ENCODE results near the gene MAP3K8. TPM values are rescaled to one million over a fixed set of nuclear protein-coding genes. Genes with fewer than 3 reads are reported as not detected.

Gene MAP3K8
- total and polyA plus RNA-seq, 2 donors (not counting 3 experiments of a cell fraction or from before 2014, with no cell fraction given), result 5.2 to 10.6 TPM

- POLR2A ChIA-PET, result no interaction called here
- no peak for FAIRE-seq
These were observed 37.3 kb upstream of the MAP3K8 start for GRCh38 chr10:30396698-30397097.

More at GRCh38 chr10:30396698-30397097, 37.3 kb upstream of the MAP3K8 start:
- Histone ChIP-seq H3K4me3 (replicated peaks in 1 of 3; ENCODE audit: insufficient read depth in 1 of 3, low read depth in 1 of 3, low read length in 3 of 3) (no peak overlapping the region), H3K36me3 (ENCODE audit: control insufficient read depth in 2 of 2, extremely low read depth in 1 of 2, insufficient read depth in 2 of 2, low read length in 2 of 2) (no peaks in the 10 kb centered on the region), H3K9me1 (replicated peaks; ENCODE audit: control insufficient read depth, extremely low read depth, insufficient read depth, low read length) (no peaks in the 10 kb centered on the region), H3K27me3 (ENCODE audit: control insufficient read depth in 2 of 2, insufficient read depth in 2 of 2, low read length in 2 of 2) (peaks cover 20 to 31% of the 10 kb centered on the region in 2 experiments), H3K9ac (replicated peaks; ENCODE audit: extremely low read depth, insufficient read depth, low read length) (no peak overlapping the region), H4K20me1 (replicated peaks; ENCODE audit: control insufficient read depth, extremely low read depth, insufficient read depth, low read length) (no peaks in the 10 kb centered on the region), H2AFZ (ENCODE audit: low read depth, low read length) (no peak overlapping the region), H3K9me3 (replicated peaks; ENCODE audit: control insufficient read depth, insufficient read depth, low read length) (no peaks in the 10 kb centered on the region), H3K4me1 (ENCODE audit: control insufficient read depth, extremely low read depth, insufficient read depth, low read length) (no peaks in the 10 kb centered on the region), H3K4me2 (ENCODE audit: insufficient read depth, low read length) (no peak overlapping the region), H3K27ac (ENCODE audit: insufficient read depth, low read depth, low read length) (no peak overlapping the region), H3K79me2 (ENCODE audit: control insufficient read depth, insufficient read depth, low read length) (no peaks in the 10 kb centered on the region)
- CTCF ChIA-PET, result interaction anchor here (1.3 to 8.6 kb wide), 2 partner anchors 18 to 195 kb away, joined by 3 to 169 read pairs; no protein-coding TSS in a partner anchor
- BruUV-seq (replicated peaks), result no TSS peak
- dilution Hi-C loops (cut with MboI; ENCODE audit: extremely low pct_ligation_motif_present, low sequenced_read_pairs), result no loop called here
- no peak for DNase-seq (ENCODE audit: low read depth, low spot score)
- no peak for TF ChIP-seq CTCF (IDR thresholded peaks at IDR 0.05; ENCODE audit: extremely low read depth in 1 of 2, insufficient read depth in 1 of 2, low read depth in 1 of 2, low read length in 2 of 2)
- no peak for TF ChIP-seq GATA2 (IDR thresholded peaks at IDR 0.05; ENCODE audit: insufficient read depth, insufficient read length, low read depth, low read length)
- TF ChIP-seq POLR2AphosphoS5 (IDR thresholded peaks at IDR 0.05; ENCODE audit: insufficient read depth, low read depth, low read length), result no peak
- no peak for TF ChIP-seq MAX (IDR thresholded peaks at IDR 0.05; ENCODE audit: insufficient read depth, insufficient read length)
- TF ChIP-seq JUN (IDR thresholded peaks at IDR 0.05; ENCODE audit: borderline replicate concordance, insufficient read depth, insufficient read length, low read depth), result no peak
- intact Hi-C loops (cut with micrococcal nuclease), result no loop called here

All from endothelial cell of umbilical vein (primary cell).